HG02642 (cell line): ENCODE measurements around the gene OVCH2.
A peak's percentile ranks its signal among the peaks of the same experiment; 100 is the strongest.
"Not testable (repeated sequence)": the region's sequence is repeated elsewhere in the genome, so short reads cannot be mapped to it uniquely, and the experiment has no call there.

ENCODE experiments used
- ATAC-seq: cut with Tn5 transposase; IDR thresholded peaks from one replicate; pipeline ENCODE4 v1.9.1; 2021; ENCODE audit warnings: mild to moderate bottlenecking; ENCODE audit not compliant: unreplicated experiment, poor library complexity

OVCH2 gene

GRCh38 chr11:7706377-7706776, at the start of gene OVCH2:
OVCH2 (minus strand) TSS chr11:7706477; CDS start chr11:7706394, 83 bp downstream.
- no peak for ATAC-seq

GRCh38 chr11:7749456-7749855, 43.2 kb upstream of the OVCH2 start:
- no peak for ATAC-seq

- not testable (repeated sequence) for ATAC-seq
Observed at GRCh38 chr11:7734767-7735166, 28.5 kb upstream of the OVCH2 start.

- ATAC-seq = no peak
Observed at GRCh38 chr11:7714786-7715185, 8.5 kb upstream of the OVCH2 start.

- ATAC-seq = no peak
Observed at GRCh38 chr11:7703740-7704139, 2.5 kb downstream of the OVCH2 start.

GRCh38 chr11:7696424-7696823, 9.9 kb downstream of the OVCH2 start:
- no peak for ATAC-seq

- ATAC-seq = no peak
Observed at GRCh38 chr11:7694235-7694634, 12.0 kb downstream of the OVCH2 start.

GRCh38 chr11:7692426-7692825, 13.9 kb downstream of the OVCH2 start:
- ATAC-seq = no peak

GRCh38 chr11:7691759-7692350, 14.4 kb downstream of the OVCH2 start:
- no peak for ATAC-seq

GRCh38 chr11:7690648-7691047, 15.6 kb downstream of the OVCH2 start:
- no peak for ATAC-seq

GRCh38 chr11:7689239-7689638, 17.0 kb downstream of the OVCH2 start:
- no peak for ATAC-seq

GRCh38 chr11:7688238-7688826, 17.9 kb downstream of the OVCH2 start:
- ATAC-seq = peak; percentile 61

GRCh38 chr11:7687386-7687785, 18.9 kb downstream of the OVCH2 start:
- ATAC-seq = no peak

- no peak for ATAC-seq
Observed at GRCh38 chr11:7686761-7687160, 19.5 kb downstream of the OVCH2 start.

- no peak for ATAC-seq
Observed at GRCh38 chr11:7683571-7683970, 22.7 kb downstream of the OVCH2 start.

GRCh38 chr11:7677796-7678201, 28.5 kb downstream of the OVCH2 start:
- no peak for ATAC-seq

- ATAC-seq = no peak
Observed at GRCh38 chr11:7677071-7677470, 29.2 kb downstream of the OVCH2 start.

- no peak for ATAC-seq
Observed at GRCh38 chr11:7675631-7676030, 30.6 kb downstream of the OVCH2 start.

GRCh38 chr11:7673724-7674434, 32.4 kb downstream of the OVCH2 start:
- peak; percentile 19 for ATAC-seq

- ATAC-seq = peak; percentile 41
Observed at GRCh38 chr11:7672960-7673723, 33.1 kb downstream of the OVCH2 start, which contains the start of gene CYB5R2. CYB5R2 (minus strand) TSS chr11:7673500; CDS start chr11:7672825, 675 bp downstream.
